ENCODE data around the gene PPP2CA.
"Not testable (repeated sequence)": the region's sequence is repeated elsewhere in the genome, so short reads cannot be mapped to it uniquely, and the experiment has no call there.

The PPP2CA gene

GRCh38 chr5:134245101-134245604, 19.3 kb upstream of the PPP2CA start:
- no peak for DNase-seq

GRCh38 chr5:134242146-134242545, 16.3 kb upstream of the PPP2CA start:
- no peak for DNase-seq

- DNase-seq = no peak
Observed at GRCh38 chr5:134240421-134240962, 14.6 kb upstream of the PPP2CA start.

- no peak for DNase-seq
Observed at GRCh38 chr5:134236820-134237219, 10.9 kb upstream of the PPP2CA start.

GRCh38 chr5:134236318-134236717, 10.4 kb upstream of the PPP2CA start:
- no peak for DNase-seq

GRCh38 chr5:134228624-134229023, 2.8 kb upstream of the PPP2CA start:
- DNase-seq = no peak

- no peak for DNase-seq
Observed at GRCh38 chr5:134227776-134228175, 1.9 kb upstream of the PPP2CA start.

- no peak for DNase-seq
Observed at GRCh38 chr5:134227259-134227658, 1.4 kb upstream of the PPP2CA start.

- DNase-seq = peak; percentile 41
Observed at GRCh38 chr5:134226441-134227192, 744 bp upstream of the PPP2CA start.

GRCh38 chr5:134224888-134225779, 739 bp downstream of the PPP2CA start:
- DNase-seq = peak; percentile 50

GRCh38 chr5:134223406-134224248, 2.2 kb downstream of the PPP2CA start:
- DNase-seq = no peak

- DNase-seq = not testable (repeated sequence)
Observed at GRCh38 chr5:134221690-134222089, 4.2 kb downstream of the PPP2CA start.

- DNase-seq = no peak
Observed at GRCh38 chr5:134215757-134216156, 10.1 kb downstream of the PPP2CA start.

GRCh38 chr5:134211263-134212031, 14.4 kb downstream of the PPP2CA start:
- DNase-seq = not testable (repeated sequence)

- DNase-seq = no peak
Observed at GRCh38 chr5:134209477-134210245, 16.2 kb downstream of the PPP2CA start.

- DNase-seq = no peak
Observed at GRCh38 chr5:134207696-134208095, 18.2 kb downstream of the PPP2CA start.

- no peak for DNase-seq
Observed at GRCh38 chr5:134206627-134207160, 19.2 kb downstream of the PPP2CA start.

GRCh38 chr5:134204575-134204974, 21.3 kb downstream of the PPP2CA start:
- DNase-seq = no peak

GRCh38 chr5:134203630-134204029, 22.2 kb downstream of the PPP2CA start:
- DNase-seq = no peak

- no peak for DNase-seq
Observed at GRCh38 chr5:134195666-134196065, 30.2 kb downstream of the PPP2CA start.

- DNase-seq = no peak
Observed at GRCh38 chr5:134189031-134189430, 36.8 kb downstream of the PPP2CA start.
